Subcutaneous abdominal adipose tissue (tissue), 5 donors: ENCODE measurements around the gene ROR1.
"Not testable (repeated sequence)": the region's sequence is repeated elsewhere in the genome, so short reads cannot be mapped to it uniquely, and the experiment has no call there.

ENCODE experiments used
- H3K27ac ChIP-seq: one replicate; pipeline ENCODE4 v1.7.0; 2013; ENCODE audit warnings: low read depth, mild to moderate bottlenecking, inconsistent platforms, low read length, moderate library complexity
- H3K27me3 ChIP-seq, 5 donors: one replicate each; pipeline ENCODE4 v1.7.0; 2013; ENCODE audit warnings: low read length in 5 of 5, inconsistent platforms in 1 of 5; ENCODE audit not compliant: control insufficient read depth in 5 of 5, insufficient read depth in 4 of 5
- H3K36me3 ChIP-seq, 5 donors: one replicate each; pipeline ENCODE4 v1.7.0; 2013; ENCODE audit warnings: low read length in 5 of 5; ENCODE audit not compliant: control insufficient read depth in 5 of 5, insufficient read depth in 5 of 5
- H3K4me1 ChIP-seq, 5 donors: one replicate each; pipeline ENCODE4 v1.7.0; 2013; ENCODE audit warnings: low read length in 5 of 5, mild to moderate bottlenecking in 3 of 5, moderate library complexity in 1 of 5; ENCODE audit not compliant: control insufficient read depth in 5 of 5, insufficient read depth in 5 of 5
- H3K4me3 ChIP-seq, 5 donors: one replicate each; pipeline ENCODE4 v1.7.0; 2013; ENCODE audit warnings: low read length in 5 of 5, low read depth in 1 of 5
- H3K9ac ChIP-seq, 5 donors: one replicate each; pipeline ENCODE4 v1.7.0; 2013; ENCODE audit warnings: low read length in 5 of 5, mild to moderate bottlenecking in 4 of 5, moderate library complexity in 3 of 5
- H3K9me3 ChIP-seq, 5 donors: one replicate each; pipeline ENCODE4 v1.7.0; 2013; ENCODE audit warnings: low read length in 5 of 5; ENCODE audit not compliant: control insufficient read depth in 5 of 5
- donor health status: healthy.
- donor health status: healthy.
- donor health status: healthy.
- donor health status: healthy.
- donor health status: healthy.

ROR1 gene

GRCh38 chr1:64220241-64220640 lies 446.4 kb downstream of the ROR1 start:
- Histone ChIP-seq H3K27ac (no peak overlapping the region), H3K36me3 (no peaks in the 10 kb centered on the region), H3K9ac (no peak overlapping the region), H3K9me3 (no peaks in the 10 kb centered on the region), H3K27me3 (no peaks in the 10 kb centered on the region), H3K4me3 (no peak overlapping the region), H3K4me1 (no peaks in the 10 kb centered on the region)

DNA sequence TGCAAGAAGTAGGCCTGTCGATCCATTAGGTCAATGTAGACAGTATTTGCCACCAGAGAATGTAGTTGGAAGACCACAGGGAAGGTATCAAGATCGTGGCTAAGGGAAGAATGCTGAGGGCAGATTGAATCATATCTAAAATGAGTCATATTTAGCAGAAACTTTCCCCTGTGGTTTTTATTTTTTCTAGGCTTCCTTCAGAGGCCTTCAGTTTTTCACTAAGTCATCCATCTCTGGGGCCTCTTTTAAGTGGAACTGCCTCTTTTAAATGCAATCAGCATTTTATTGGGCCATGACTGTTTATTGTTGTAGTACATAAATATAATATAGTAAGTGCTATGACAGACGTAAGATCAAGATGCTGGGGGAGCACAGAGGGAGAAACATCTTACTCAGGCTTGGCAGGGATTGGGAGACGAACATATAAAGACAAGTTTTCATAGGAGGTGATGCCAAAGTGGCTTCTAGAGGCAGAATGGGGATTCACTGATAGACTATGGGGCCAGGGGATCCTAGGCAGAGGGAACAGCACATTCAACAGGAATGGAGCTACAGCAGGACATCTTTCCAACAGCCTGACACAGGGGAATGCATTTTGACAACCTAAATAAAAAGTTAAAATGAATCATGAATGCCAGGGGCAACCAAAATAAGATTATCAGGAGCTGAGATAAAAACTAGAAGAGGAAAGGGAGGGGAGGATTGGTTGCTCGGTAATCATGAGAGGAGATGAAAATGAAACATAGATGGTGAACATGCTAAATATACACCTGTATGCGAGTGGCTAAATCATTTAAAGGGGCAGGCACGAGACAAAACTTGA lies 449.7 kb downstream of the ROR1 start:
- Histone ChIP-seq H3K27ac (no peak overlapping the region), H3K4me3 (no peak overlapping the region), H3K36me3 (no peaks in the 10 kb centered on the region), H3K9ac (no peak overlapping the region), H3K4me1 (no peaks in the 10 kb centered on the region), H3K27me3 (no peaks in the 10 kb centered on the region), H3K9me3 (no peaks in the 10 kb centered on the region)

DNA sequence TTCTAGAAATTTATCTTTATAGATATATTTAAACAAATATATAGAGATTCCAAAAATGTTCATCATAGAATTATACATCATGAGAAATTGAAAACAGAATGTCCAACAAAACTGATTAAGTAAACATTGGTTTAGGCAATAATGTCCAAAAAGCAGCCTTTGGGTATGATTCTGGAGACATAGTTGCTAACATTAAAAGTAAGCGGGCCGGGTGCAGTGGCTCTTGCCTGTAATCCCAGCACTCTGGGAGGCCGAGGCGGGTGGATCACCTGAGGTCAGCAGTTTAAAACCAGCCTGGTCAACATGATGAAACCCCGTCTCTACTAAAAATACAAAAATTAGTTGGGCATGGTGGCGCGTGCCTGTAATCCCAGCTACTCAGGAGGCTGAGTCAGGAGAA lies 450.4 kb downstream of the ROR1 start:
- not testable (repeated sequence) for H3K9me3 ChIP-seq, H3K4me1 ChIP-seq, H3K27me3 ChIP-seq, H3K4me3 ChIP-seq, H3K9ac ChIP-seq, H3K27ac ChIP-seq, H3K36me3 ChIP-seq

DNA sequence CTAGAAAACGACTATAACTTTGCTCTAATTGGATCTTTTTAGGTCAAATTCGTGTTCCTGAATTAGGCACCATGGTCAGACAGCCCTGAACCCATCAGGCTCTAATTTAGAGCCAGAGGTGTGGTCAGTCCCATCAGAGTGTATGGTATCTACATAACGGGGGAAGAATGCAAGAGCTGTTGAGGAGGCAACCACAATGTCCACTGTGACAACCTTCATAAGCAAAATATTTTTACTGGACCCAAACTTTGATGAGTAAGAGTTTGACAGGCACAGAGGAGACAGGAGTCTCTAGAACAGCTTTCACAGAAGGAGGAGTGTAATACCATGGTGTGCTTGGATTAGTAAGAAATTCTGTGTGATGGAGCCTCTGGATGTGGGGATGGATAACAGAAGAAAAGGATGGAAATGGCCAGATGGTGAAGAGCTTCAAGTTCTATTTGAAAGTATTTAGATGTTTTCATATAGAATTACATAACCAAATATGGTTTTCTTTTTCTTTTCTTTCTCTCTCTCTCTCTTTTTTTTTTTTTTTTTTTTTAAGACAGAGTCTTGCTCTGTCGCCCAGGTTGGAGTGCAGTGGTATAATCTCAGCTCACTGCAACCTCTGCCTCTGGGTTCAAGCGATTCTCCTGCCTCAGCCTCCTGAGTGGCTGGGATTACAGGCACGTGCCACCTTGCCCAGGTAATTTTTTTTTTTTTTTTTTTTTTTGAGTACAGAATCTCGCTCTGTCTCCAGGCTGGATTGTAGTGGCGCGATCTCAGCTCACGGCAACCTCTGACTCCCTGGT lies 454.5 kb downstream of the ROR1 start:
- H3K4me1 ChIP-seq = no peaks in the 10 kb centered on the region
- H3K4me3 ChIP-seq = no peak overlapping the region
- H3K36me3 ChIP-seq = no peaks in the 10 kb centered on the region
- H3K27ac ChIP-seq = no peak overlapping the region
- no peak overlapping the region for H3K9ac ChIP-seq
- H3K9me3 ChIP-seq = no peaks in the 10 kb centered on the region
- no peaks in the 10 kb centered on the region for H3K27me3 ChIP-seq

DNA sequence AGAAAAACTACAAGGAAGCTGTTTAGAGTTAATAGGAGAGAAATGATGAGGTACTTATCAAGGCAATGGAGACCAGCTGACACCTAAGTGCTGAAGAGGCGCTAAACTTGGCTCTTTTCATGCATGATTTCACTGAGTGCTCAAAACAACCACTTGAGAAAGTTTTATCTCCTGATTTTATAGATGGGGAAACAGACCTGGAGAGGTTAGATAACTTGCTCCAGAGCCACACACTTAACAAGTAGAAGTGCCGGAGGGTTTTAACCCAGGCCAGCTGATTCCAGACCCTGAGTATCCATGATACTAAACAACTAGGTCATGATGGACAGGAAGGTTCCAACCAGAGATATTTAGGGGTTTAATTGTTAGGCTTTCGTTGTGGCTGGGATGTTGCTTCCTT lies 455.5 kb downstream of the ROR1 start:
- Histone ChIP-seq H3K27me3 (no peaks in the 10 kb centered on the region), H3K36me3 (no peaks in the 10 kb centered on the region), H3K4me1 (no peaks in the 10 kb centered on the region), H3K27ac (no peak overlapping the region), H3K9me3 (no peaks in the 10 kb centered on the region), H3K9ac (no peak overlapping the region), H3K4me3 (no peak overlapping the region)
